Peyer's patch (tissue), 4 donors: ENCODE measurements around the gene RASGRP3.

ENCODE experiments used
- CTCF ChIP-seq, 6 experiments: fragments of 450-650 bp in 4 of 6; fragments of 200-600 bp in 2 of 6; sonication (generic) in 1 of 6; IDR thresholded peaks; one replicate each; pipeline ENCODE4 v1.5.1; 2017 to 2019; ENCODE audit warnings: antibody characterized with exemption in 6 of 6, mild to moderate bottlenecking in 3 of 6, moderate library complexity in 1 of 6
- POLR2A ChIP-seq, 2 donors: fragments of 450-650 bp; IDR thresholded peaks; one replicate each; pipeline ENCODE4 v1.5.1; 2017; ENCODE audit warnings: antibody characterized with exemption in 2 of 2, mild to moderate bottlenecking in 2 of 2, moderate library complexity in 2 of 2

GRCh38 chr2:33458248-33458819 is 18.1 kb upstream of the RASGRP3 start:
- TF ChIP-seq CTCF (IDR thresholded peaks at IDR 0.05) (no peak), POLR2A (IDR thresholded peaks at IDR 0.05) (no peak)
